ENCODE measurements around the gene RUNX3. TPM values are rescaled to one million over a fixed set of nuclear protein-coding genes. Genes with fewer than 3 reads are reported as not detected.

RUNX3 gene
- total and polyA plus RNA-seq, 2 donors from 2014 or later, result 0.47 to 7.9 TPM

DNA sequence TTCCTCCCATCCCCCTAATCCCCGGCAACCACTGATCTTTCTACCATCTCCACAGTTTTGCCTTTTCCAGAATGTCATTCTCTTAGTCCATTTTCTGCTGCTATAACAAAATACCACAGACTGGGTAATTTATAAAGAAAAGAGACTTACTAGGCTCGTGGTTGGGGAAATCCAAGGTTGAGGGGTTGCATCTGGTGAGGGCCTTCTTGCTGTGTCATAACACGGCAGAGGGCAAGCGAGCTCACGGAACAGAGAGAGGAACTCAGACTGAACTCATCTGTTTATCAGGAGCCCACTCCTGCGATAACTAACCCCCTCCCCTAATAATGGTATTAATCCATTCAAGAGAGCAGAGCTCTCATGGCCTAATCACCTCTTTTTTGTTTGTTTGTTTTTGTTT, 52.0 kb downstream of the RUNX3 start:
- no peak for DNase-seq
- TF ChIP-seq, protein P1, sequence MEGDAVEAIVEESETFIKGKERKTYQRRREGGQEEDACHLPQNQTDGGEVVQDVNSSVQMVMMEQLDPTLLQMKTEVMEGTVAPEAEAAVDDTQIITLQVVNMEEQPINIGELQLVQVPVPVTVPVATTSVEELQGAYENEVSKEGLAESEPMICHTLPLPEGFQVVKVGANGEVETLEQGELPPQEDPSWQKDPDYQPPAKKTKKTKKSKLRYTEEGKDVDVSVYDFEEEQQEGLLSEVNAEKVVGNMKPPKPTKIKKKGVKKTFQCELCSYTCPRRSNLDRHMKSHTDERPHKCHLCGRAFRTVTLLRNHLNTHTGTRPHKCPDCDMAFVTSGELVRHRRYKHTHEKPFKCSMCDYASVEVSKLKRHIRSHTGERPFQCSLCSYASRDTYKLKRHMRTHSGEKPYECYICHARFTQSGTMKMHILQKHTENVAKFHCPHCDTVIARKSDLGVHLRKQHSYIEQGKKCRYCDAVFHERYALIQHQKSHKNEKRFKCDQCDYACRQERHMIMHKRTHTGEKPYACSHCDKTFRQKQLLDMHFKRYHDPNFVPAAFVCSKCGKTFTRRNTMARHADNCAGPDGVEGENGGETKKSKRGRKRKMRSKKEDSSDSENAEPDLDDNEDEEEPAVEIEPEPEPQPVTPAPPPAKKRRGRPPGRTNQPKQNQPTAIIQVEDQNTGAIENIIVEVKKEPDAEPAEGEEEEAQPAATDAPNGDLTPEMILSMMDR (IDR thresholded peaks at IDR 0.05; ENCODE audit: borderline replicate concordance, extremely low read depth, insufficient read depth), result no peak
- intact Hi-C loops (cut with DNase I), result no loop called here
- no peak overlapping the region for H3K4me3 ChIP-seq (ENCODE audit: low read length in 3 of 3)
- no peaks in the 10 kb centered on the region for H3K4me1 ChIP-seq (ENCODE audit: control insufficient read depth in 2 of 3, insufficient read depth in 2 of 3, low read depth in 1 of 3, low read length in 3 of 3)
- no peak overlapping the region for H3K9ac ChIP-seq (ENCODE audit: low read length in 3 of 3)
- no peaks in the 10 kb centered on the region for H3K36me3 ChIP-seq (ENCODE audit: control insufficient read depth in 2 of 3, insufficient read depth in 3 of 3, low read length in 3 of 3)
- no peak for FAIRE-seq
- H3K9me3 ChIP-seq (ENCODE audit: control insufficient read depth in 2 of 3, insufficient read depth in 1 of 3, low read length in 3 of 3), result peaks cover 0 to 3% (median 0%) of the 10 kb centered on the region in 3 donors
- no peaks in the 10 kb centered on the region for H3K27me3 ChIP-seq (ENCODE audit: control insufficient read depth, insufficient read depth, low read length)
- no peak overlapping the region for H3K27ac ChIP-seq (ENCODE audit: low read depth in 2 of 2, low read length in 2 of 2)

DNA sequence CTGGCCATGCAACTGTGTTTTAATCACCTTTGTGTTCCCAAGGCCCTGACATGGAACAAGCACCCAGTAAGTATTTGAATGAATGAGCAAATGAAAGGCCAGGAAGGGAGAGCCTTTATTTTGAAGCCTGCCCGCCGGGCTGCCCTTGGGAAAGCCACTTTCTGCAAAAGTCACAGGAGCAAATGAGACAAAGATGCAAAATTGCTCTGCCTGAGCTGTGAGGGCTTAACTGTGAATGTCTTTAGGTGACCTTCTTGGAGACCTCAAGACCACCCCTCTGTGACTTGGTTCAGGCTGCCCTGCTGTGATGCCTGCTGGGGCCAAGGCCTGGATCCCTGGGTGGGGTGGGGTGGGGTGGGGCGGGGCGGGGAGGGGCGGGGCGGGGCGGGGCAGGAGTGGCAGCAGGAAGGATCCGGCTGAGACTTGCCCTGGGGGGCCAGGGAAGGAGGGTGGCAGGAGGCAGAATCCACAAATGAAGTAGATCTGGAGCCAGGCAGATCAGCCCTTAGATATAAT, 54.0 kb downstream of the RUNX3 start:
- Histone ChIP-seq H3K9me3 (ENCODE audit: control insufficient read depth in 2 of 3, insufficient read depth in 1 of 3, low read length in 3 of 3) (no peaks in the 10 kb centered on the region), H3K27ac (ENCODE audit: low read depth in 2 of 2, low read length in 2 of 2) (no peak overlapping the region), H3K36me3 (ENCODE audit: control insufficient read depth in 2 of 3, insufficient read depth in 3 of 3, low read length in 3 of 3) (no peaks in the 10 kb centered on the region), H3K4me1 (ENCODE audit: control insufficient read depth in 2 of 3, insufficient read depth in 2 of 3, low read depth in 1 of 3, low read length in 3 of 3) (no peaks in the 10 kb centered on the region), H3K9ac (ENCODE audit: low read length in 3 of 3) (no peak overlapping the region), H3K4me3 (ENCODE audit: low read length in 3 of 3) (no peak overlapping the region), H3K27me3 (ENCODE audit: control insufficient read depth, insufficient read depth, low read length) (no peaks in the 10 kb centered on the region)
- intact Hi-C loops (cut with DNase I), result no loop called here
- FAIRE-seq (no peak), DNase-seq (peak in 1 of 5 donors; percentile 14)
- TF ChIP-seq, protein P1 (IDR thresholded peaks at IDR 0.05; ENCODE audit: borderline replicate concordance, extremely low read depth, insufficient read depth), result no peak

DNA sequence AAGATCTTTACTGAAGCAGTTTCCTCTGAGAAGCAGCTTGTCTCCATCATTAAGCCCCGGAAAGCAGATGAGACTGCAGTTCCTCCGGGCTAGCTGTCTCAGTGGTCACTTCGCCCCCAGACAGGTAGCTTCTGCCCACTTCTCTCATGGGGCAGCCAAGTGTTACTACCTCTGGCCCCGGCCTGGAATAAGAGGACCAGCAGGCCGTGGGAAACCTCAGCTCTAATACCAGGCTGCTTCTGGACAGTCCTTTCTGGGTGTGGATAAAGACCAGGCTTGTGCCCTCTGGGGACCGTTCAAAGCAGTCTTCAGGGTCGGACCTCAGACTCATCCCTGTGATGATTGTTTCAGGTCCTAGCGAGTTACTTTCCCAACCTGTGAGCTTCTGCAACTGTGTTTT, 54.8 kb downstream of the RUNX3 start:
- H3K36me3 ChIP-seq (ENCODE audit: control insufficient read depth in 2 of 3, insufficient read depth in 3 of 3, low read length in 3 of 3), result no peaks in the 10 kb centered on the region
- TF ChIP-seq, protein P1 (IDR thresholded peaks at IDR 0.05; ENCODE audit: borderline replicate concordance, extremely low read depth, insufficient read depth), result no peak
- peak in 1 of 5 donors; percentile 5 for DNase-seq
- FAIRE-seq, result no peak
- intact Hi-C loops (cut with DNase I), result no loop called here
- no peak overlapping the region for H3K4me3 ChIP-seq (ENCODE audit: low read length in 3 of 3)
- H3K27ac ChIP-seq (ENCODE audit: low read depth in 2 of 2, low read length in 2 of 2), result no peak overlapping the region
- H3K27me3 ChIP-seq (ENCODE audit: control insufficient read depth, insufficient read depth, low read length), result no peaks in the 10 kb centered on the region
- no peaks in the 10 kb centered on the region for H3K9me3 ChIP-seq (ENCODE audit: control insufficient read depth in 2 of 3, insufficient read depth in 1 of 3, low read length in 3 of 3)
- H3K4me1 ChIP-seq (ENCODE audit: control insufficient read depth in 2 of 3, insufficient read depth in 2 of 3, low read depth in 1 of 3, low read length in 3 of 3), result no peaks in the 10 kb centered on the region
- no peak overlapping the region for H3K9ac ChIP-seq (ENCODE audit: low read length in 3 of 3)
